PC-3 (cell line): Measurements from ENCODE around the gene MSH6.

ENCODE experiments used
- EZH2 ChIP-seq: fragments of 300-600 bp; sonication (generic); IDR thresholded peaks from one replicate; pipeline ENCODE4 v1.6.1; 2017; ENCODE audit warnings: antibody characterized with exemption, mild to moderate bottlenecking, low read length; ENCODE audit not compliant: unreplicated experiment
- EZH2phosphoT487 ChIP-seq: fragments of 300-600 bp; sonication (generic); IDR thresholded peaks from 2 replicates; pipeline ENCODE4 v1.6.1; 2018; ENCODE audit warnings: mild to moderate bottlenecking, antibody characterized with exemption, low read length, borderline replicate concordance
- TF ChIP-seq, protein P1 (sequence below): fragments of 300-600 bp; sonication (generic); conservative IDR thresholded peaks from 2 replicates; pipeline ENCODE4 v1.5.1; 2017; ENCODE audit warnings: antibody characterized with exemption, low read depth, mild to moderate bottlenecking, low read length

GRCh38 chr2:47822518-47822917 lies 39.6 kb downstream of the MSH6 start:
- TF ChIP-seq, protein P1, sequence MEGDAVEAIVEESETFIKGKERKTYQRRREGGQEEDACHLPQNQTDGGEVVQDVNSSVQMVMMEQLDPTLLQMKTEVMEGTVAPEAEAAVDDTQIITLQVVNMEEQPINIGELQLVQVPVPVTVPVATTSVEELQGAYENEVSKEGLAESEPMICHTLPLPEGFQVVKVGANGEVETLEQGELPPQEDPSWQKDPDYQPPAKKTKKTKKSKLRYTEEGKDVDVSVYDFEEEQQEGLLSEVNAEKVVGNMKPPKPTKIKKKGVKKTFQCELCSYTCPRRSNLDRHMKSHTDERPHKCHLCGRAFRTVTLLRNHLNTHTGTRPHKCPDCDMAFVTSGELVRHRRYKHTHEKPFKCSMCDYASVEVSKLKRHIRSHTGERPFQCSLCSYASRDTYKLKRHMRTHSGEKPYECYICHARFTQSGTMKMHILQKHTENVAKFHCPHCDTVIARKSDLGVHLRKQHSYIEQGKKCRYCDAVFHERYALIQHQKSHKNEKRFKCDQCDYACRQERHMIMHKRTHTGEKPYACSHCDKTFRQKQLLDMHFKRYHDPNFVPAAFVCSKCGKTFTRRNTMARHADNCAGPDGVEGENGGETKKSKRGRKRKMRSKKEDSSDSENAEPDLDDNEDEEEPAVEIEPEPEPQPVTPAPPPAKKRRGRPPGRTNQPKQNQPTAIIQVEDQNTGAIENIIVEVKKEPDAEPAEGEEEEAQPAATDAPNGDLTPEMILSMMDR = no peak
- TF ChIP-seq EZH2phosphoT487 (no peak), EZH2 (no peak)
